GM21717 (cell line): Measurements from ENCODE around the gene SMIM14.
"Not testable (repeated sequence)": the region's sequence is repeated elsewhere in the genome, so short reads cannot be mapped to it uniquely, and the experiment has no call there.

ENCODE experiments used
- ATAC-seq: cut with Tn5 transposase; IDR thresholded peaks from one replicate; pipeline ENCODE4 v1.9.1; 2021; ENCODE audit warnings: mild to moderate bottlenecking, moderate library complexity; ENCODE audit not compliant: unreplicated experiment

SMIM14 gene

DNA sequence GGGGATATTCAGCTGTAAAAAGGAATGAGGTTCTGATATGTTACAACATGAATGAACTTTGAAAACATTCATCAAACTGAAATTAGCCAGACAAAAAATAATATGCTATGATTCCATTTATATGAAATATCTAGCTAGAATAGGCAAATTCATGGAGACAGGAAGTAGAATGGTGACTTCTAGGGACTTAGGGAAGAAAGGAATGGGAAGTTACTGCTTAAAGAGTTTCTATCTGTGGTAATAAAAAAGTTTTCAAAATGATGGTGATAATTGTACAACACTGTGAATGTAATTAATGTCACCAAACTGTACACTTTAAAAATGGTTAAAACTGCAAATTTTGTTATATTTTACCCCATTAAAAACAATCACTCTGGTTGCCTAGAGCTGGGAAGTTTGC is 30.2 kb downstream of the SMIM14 start:
- no peak for ATAC-seq

DNA sequence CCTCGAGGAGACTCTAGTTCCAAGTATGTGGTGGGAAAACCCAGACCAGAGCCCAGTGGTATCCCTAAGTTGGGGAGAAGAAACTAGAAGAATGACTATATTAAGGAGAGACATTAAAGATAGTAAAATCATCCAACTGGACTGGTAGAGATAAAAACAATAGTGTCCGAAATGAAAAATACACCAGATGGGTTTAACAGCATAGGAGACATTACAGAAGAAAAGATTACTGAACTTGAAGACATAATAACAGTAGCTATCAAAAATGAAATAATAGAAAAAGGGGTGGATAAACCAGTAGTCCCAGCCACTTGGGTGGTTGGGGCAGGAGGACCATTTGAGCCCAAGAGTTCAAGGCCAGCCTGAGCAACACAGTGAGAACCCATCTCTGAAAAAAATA is 31.9 kb downstream of the SMIM14 start:
- no peak for ATAC-seq

DNA sequence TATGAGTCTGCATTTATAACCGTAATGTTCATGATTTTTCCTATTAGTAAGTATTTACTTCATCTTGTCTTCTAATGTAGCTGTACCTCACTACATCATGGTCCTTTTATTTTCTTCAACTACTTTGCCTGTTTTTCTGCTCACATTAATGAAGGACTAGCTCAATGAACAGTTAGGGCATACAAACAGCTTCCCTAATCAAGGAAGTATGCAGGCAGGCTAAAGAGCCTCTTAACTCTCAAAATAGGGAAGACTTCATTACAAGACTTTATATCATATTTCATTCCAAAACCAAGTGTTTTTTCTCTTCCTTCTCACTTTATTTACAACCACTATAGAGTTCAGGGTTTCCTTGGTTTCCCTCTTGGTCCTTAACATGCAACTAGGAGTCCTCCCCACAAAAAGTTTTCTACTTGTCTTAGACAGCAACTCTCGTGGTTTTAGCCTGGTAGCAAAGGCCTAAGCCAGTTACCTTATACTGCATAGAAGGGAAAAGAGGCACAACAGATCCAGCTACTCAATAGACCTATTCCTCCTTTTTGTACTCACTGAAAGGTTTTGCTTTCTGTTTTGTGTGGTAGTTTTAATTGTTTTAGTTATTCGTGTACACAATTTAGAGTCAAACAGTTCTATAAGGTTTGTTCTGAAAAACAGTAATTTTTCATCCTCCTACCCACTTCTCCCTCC is 40.8 kb downstream of the SMIM14 start:
- no peak for ATAC-seq

DNA sequence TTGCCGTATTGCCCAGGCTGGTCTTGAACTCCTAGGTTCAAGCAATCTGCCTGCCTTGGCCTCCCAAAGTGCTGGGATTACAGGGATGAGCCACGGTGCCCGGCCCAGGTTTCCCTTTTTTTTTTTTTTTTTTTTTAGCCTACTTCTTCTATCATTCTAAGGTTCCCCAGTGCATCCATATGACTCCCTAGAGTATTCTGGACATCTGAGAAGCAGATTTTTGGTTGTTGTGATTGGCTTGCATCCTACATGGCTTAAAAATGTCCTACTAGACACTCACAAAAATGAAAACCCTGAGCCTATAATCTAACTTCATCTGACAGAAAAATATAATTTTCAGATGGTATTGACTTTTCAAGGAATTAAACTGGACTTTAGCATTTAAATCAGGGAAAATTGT is 41.7 kb downstream of the SMIM14 start:
- ATAC-seq = no peak

DNA sequence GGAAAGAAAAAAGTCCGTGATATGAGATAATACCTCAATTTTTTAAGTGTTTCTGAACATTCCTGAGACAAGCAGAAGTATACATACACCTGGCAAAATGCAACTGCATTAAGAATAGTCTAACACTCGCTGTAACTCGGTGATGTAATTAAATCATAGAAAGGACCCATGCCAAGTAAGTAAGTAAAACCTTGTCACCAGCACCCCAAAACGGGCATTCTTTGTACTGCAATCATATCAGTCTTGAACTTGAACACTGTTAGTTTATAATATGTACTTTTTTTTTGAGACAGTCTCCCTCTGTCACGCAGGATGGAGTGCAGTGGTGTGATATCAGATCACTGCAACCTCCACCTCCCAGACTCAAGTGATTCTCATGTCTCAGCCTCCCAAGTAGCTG is 47.4 kb downstream of the SMIM14 start:
- ATAC-seq = no peak

DNA sequence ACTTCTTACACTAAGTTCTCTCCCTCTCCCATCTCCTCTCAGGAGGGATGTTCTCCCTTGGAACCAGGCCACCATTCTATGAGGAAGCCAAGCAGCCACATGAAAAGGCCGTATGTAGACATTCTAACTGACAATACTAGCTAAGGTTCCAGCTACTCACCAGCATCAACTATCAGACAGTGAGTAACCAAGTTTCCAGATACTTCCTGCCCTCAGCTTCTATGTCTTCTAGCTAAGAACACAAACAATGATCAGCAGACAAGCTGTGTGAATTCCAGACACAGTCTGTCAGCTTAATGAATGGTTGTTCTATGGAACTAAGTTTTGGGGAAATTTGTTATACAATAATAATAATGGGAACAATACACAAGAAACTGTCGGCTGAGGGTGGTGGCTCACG is 50.8 kb downstream of the SMIM14 start:
- no peak for ATAC-seq

DNA sequence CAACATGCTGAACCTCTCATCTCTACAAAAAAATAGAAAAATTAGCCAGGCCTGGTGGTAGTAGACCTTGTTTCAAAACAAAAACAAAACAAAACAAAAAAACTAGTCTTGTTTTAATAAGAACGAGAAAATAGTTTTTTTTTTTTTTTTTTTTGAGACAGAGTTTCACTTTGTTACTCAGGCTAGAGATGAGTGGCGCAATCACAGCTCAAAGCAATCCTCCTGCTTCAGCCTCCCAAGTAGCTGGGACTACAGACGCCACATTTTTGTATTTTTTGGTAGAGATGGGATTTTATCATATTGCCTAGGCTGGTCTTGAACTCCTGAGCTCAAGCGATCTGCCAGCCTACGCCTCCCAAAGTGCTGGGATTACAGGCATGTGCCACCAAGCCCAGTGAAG is 63.7 kb downstream of the SMIM14 start:
- ATAC-seq = no peak

DNA sequence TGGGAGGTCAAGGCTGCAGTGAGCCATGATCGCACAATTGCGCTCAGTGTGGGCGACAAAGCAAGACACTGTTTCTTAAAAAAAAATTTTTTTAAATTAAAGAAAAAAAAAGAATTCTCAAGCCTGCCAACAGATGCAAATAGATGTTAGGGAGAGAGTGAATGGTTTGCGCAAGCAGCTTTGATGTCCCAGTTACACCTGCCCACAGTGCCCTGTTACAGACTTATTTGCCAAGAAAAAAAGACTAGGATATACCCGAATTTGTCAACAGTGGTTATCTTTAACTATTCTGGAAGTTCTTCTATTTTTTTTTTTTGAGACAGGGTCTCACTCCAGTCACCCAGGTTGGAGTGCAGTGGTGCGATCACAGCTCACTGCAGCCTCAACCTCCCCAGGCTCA is 67.2 kb downstream of the SMIM14 start:
- no peak for ATAC-seq

DNA sequence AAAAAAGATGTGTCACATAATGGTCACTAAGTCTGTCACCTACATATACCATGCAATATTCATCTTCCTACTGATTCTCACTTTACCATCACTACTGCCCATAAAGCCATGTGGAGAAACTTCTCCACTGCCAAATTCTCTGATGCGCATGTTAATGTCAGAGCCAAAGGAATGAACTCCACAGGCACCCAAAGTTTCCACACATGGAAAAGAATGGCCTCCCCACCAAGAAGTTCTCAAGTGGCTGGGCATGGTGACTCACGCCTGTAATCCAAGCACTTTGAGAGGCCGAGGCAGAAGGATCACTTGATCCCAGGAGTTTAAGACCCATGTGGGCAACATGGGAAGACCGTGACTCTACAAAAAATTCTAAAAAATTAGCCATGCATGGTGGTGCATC is 67.6 kb downstream of the SMIM14 start:
- ATAC-seq = no peak

DNA sequence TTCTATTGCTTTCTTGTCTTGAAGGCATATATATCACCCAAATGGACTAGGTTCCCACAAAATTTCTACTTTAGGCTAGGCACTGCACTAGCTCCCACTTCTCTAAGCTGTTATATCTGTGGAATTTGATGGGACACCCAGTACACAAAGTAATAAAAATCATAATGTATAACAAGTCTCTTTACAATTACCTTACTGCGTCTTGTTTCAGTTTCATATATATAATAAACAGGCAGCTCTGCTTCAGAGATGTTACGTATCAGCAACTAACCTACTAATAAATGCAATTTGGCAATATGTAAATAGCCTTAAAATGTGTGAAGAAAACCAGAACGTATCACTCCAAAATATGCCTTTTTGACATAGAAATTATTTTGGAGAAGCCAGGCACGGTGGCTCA is 69.5 kb downstream of the SMIM14 start:
- no peak for ATAC-seq

DNA sequence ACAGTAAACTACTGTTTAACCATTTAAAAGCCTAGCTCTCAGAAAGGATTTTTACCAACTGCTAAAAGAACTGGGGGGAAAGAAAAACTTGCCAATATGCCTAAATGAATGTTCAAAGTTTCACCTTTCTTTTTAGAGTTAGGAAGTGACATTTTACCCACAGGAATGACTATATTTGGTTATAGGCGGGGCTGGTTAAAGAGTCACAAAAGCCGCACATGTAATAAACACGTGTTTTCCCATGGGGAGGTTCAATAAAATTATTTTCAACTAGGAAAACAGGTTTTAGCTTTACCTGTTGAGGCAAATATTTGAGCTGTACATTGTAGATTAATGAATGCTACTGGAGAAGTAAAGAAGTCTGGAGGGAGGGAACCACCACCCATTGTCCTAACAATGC is 69.9 kb downstream of the SMIM14 start:
- no peak for ATAC-seq

DNA sequence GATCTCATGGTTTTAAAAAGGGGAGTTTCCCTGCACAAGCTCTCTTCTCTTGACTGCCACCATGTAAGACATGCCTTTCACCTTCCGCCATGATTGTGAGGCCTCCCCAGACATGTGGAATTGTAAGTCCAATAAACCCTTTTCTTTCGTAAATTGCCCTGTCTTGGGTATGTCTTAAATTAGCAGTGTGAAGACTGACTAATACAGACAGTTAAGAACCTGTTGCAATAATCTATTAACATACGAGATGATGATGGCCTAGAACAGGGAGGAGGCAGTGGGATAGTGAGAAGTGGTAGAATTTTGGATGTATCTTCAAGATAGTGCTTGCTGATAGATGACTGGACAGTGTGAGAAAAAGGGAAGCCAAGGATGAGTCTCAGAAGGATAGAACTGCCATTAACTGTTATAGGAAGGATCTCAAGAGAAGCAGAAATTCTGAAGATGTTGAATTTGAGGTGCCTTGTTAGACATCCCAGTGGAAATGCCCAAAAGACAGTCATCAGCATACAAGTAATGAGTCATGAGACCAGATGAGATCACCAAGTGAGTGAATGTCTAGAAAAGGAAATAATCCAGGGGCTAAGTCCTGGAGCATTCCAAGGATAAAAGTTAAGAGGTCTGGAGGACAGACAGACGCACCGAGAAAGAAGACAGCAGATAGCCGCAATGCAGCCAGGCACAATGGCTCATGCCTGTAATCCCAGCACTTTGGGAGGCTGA is 72.6 kb downstream of the SMIM14 start:
- ATAC-seq = no peak

DNA sequence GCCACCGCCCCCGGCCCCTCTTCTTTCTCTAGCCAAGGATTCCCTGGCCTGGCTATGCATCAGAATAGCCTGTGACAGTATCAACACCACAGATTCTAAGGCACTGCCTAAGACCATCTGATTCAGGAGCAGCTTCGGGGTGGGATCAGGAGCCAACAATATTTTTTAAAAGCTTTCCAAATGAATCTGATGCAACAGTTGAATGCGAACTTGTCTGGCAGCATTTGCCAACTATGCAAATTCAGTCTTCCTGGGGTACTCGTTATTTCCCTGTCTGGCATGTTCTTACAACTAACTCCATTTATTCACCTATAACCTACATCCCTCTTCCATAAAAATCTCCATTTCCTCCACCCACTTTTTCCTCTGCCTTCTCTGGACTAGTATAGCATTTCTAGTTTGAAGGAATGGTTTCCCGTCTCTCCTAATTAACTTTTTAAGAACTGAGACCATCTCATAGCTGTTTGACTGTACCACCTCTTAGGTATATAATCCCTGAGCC is 75.3 kb downstream of the SMIM14 start:
- ATAC-seq = no peak

DNA sequence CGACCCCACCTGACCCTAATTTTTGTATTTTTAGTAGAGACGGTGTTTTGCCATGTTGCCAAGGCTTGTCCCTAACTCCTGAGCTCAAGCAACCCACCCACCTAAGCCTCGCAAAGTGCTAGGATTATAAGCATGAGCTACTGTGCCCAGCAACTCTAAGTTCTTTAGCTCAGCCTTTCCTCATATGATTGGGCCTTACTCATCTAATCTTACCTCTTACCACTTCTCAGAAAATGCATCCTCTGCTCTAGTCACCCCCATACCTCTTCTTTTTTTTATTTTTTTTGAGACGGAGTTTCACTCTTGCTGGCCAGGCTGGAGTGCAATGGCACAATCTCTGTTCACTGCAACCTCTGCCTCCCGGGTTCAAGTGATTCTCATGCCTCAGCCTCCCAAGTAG is 75.9 kb downstream of the SMIM14 start:
- ATAC-seq = no peak

DNA sequence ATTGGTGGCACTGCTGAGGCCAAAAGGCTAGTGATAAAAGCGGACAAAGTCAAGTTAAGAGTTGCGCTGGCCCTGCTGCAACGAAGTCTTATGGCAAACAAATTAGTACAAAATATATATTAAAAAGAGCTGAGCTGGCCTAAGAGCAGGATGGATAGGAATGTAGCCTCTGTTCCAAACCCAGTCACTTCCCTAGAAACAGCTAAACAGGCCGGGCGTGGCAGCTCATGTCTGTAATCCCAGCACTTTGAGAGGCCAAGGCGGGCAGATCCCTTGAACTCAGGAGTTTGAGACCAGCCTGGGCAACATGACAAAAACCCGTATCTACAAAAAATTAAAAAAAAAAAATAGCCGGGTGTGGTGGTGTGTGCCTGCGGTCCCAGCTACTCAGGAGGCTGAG is 79.0 kb downstream of the SMIM14 start:
- no peak for ATAC-seq

DNA sequence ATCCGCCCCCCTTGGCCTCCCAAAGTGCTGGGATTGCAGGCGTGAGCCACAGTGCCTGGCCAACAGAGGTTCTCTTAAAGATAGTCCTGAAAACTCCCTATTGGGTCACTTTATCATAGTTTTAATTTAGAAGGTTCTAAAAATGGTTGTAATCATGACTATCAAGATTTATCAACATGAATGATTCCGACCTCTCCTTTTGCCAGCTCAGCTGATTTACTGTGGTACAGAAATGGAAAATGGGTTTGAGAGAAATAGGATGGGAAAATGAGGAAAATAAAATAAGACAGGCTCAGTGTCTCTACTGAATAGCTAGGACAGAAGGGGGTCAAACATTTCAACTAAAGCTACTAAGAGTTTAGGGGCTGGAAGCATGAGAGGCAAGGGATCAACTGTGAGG is 83.2 kb downstream of the SMIM14 start:
- no peak for ATAC-seq

DNA sequence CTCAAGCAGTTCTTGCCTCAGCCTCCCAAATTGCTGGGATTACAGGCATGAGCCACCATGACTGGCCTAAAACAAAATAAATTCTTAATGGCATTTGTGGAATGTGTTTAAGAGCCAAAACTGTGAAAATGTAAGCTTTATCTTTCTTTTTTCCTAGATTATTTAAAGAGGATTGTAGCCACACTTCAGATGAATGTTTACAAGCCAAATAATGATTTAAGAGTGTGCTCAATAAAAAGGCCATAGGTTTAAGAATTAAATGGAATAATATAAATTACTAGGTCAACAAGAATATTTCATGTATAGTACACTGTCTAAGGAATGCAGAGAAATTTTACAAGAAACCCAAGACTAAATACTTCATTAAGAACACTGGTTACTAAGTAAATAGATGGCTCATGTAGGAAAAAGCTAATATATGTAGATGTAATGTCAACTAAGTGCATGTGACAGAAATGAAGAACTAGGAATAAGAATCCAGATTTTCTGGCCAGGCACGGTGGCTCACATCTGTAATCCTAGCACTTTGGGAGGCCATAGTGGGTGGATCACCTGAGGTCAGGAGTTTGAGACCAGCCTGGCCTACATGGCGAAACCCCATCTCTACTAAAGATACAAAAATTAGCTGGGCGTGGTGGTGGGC is 90.1 kb downstream of the SMIM14 start:
- ATAC-seq = no peak

DNA sequence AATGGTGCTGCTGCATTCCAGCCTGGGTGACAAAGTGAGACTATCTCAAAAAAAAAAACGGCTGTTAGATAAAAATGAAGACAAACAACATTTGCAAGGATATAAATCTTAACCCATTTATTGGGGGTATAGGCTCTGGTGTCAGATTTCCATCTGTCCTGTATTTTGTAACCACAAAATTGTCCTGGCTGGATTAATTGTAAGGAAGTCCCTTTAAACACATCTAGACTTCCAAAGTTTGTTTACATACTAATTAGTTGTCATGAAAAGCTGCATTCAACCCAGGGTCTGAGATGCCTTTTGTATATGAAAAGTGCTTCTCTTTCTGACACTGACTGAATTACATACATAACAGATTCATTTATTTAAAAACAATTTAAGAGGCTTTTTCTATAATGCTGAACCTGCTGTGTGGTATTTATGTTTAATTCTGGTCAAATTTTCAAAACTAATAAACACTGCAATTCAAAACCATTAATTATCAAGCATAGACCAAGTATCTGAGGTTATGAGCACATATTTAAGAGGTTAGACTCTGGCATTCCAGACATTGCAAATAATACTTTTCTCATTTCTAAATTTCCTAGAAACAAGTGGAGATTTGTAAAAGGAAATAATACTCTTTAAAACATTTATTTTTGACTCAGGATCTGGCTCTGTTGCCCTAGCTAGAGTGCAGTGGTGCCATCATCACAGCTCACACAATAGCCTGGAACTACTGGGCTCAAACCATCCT is 93.9 kb downstream of the SMIM14 start:
- no peak for ATAC-seq

DNA sequence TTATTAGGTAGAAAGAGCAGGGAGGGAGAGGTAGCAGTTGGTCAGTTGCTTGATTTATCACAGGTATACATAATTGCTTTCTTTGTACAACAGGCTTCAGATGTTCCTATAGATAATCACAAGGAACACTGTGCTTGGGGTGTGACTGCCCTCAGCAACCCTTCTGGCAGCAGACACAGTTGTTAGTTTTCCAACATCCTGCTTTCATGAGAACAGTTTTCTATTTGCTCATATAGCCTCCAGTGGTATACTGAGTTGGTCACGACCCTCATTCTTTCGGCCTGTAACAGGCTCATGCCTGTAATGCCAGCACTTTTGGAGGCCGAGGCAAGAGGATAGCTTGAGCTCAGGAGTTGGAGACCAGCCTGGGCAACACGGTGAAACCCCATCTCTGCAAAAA is 94.6 kb downstream of the SMIM14 start:
- not testable (repeated sequence) for ATAC-seq

DNA sequence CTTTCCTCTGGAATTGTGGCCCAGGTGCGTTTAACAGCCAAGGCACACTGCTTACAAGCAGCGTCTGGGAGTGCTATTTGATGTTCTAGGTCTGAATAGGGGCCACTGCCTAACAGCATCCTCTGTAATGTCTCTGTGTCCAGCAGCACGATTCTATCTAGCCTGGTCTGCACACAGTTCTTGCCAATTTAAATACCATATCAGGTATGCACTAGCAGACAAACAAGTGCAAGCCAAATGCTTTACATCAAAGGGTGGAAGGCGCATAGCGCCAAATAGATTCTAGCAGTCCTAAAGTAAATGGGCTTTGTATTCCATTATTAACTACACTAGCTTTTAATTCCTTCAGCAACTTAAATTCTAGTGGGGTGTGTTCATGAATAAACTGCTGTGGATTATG is 95.6 kb downstream of the SMIM14 start:
- no peak for ATAC-seq

DNA sequence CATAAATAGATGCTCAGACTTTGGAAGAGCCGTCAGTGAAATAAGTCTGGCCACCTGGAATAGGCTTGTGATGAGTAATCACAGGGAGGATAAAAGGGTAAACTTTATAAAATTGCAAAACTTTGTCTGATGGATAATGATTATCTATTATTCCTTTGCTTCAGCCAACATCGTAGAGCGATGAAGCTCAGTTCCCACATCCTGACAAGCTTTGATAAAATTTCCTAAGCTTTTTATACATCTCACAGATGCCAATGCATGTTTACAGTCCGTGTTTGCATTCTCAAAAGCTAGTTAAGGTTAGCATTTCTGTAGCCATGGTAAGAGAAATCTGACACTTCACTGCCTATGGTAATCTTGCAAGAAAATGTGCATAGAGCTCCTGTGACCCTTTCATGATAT is 96.1 kb downstream of the SMIM14 start:
- no peak for ATAC-seq
